HG02970 (cell line): ENCODE data around the gene FRS2.
"Not testable (repeated sequence)": the region's sequence is repeated elsewhere in the genome, so short reads cannot be mapped to it uniquely, and the experiment has no call there.

Experiments used
- ATAC-seq: cut with Tn5 transposase; IDR thresholded peaks from one replicate; pipeline ENCODE4 v1.9.1; 2021; ENCODE audit warnings: mild to moderate bottlenecking, moderate library complexity, moderate number of reproducible peaks; ENCODE audit not compliant: unreplicated experiment, low FRiP score

FRS2 gene, protein sequence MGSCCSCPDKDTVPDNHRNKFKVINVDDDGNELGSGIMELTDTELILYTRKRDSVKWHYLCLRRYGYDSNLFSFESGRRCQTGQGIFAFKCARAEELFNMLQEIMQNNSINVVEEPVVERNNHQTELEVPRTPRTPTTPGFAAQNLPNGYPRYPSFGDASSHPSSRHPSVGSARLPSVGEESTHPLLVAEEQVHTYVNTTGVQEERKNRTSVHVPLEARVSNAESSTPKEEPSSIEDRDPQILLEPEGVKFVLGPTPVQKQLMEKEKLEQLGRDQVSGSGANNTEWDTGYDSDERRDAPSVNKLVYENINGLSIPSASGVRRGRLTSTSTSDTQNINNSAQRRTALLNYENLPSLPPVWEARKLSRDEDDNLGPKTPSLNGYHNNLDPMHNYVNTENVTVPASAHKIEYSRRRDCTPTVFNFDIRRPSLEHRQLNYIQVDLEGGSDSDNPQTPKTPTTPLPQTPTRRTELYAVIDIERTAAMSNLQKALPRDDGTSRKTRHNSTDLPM

DNA sequence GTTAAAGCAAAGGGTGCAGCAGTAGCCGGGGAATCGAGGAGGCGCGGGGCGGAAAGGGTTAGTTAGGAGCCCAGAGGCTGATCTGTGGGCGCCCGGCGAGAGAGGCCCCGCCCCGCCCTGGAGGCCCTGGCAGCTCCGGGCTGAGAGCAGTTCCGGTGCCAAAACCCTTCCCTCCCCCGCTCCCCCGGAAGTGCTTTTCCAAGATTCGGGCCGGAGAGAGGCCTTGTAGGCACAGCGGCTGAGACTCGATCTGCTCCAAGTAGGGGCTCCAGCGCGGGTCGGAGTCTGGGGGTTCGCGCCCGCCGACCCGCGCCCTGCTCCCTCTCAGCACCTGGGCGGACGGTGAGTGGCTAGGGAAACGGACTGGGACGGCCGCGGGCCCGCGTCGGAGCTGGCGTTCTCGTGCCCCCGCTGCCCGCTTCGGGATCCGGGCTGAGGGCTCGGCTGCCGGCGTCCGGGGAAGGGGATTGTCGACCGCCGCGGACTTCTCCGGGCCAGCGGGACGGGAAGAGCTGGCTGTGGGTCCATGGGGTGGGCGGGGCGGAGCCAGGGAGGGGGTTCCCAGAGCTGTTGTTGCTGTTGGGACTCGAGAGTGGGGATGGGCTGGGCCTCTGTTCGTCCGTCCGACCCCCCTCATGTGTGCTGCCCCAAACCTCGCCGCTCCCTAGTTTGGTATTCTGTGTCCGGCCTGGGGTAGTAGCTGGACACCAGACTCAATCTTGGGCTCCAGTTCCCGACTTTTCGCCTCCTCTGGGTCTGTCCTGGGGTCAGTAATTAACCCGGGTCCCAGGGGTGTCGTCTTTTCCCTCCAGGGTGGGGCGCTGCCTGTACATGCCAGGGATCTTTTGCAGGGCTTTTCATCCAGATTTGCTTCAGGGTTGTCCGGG, at the start of gene FRS2:
FRS2 (plus strand) TSS at position 200 of the 887 bp plus-strand sequence. CDS start 98,643 bp downstream, outside the sequence.
- ATAC-seq, result peak; percentile 91

DNA sequence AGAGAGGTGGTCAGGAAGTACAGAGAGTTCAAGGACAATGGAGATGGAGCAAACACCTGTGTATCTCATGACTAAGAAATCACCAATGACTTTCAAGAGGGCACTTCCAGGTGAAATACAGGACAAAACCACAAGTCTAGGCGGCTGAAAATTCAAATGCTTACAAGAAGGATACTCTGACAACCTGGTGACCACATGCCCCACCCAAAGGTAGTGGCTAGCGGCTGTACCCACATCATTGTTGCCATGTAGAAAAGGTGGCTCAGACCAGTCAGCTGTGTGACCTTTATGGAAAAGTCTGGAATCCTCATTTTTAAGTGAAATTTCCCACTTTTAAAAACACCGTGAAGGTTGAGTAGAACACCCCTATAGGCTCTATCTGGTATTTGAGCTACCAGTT, 48.6 kb upstream of the FRS2 start:
- ATAC-seq, result no peak

- no peak for ATAC-seq
Measured at GRCh38 chr12:69423037-69423905, 46.9 kb upstream of the FRS2 start.

DNA sequence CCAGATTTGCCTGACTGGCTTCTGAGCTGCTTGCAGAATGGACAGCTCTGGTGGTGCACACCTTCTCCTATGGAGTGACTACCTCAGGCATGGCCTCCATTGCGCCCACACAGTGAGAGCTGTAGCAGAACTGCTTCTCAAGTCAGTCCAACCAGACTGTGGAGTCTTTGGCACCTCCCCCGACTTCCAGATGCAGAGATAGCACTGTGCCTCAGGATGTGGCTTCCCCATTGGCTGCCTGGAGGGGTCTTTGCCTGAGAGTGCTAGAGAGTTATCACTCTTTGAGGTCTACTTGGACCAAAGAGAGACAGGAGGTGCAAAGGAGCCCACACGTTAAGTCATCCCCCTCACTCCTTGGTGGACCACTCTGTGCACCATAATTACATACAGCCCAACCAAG, 44.8 kb upstream of the FRS2 start:
- ATAC-seq, result no peak

GRCh38 chr12:69428351-69429073, 41.7 kb upstream of the FRS2 start:
- no peak for ATAC-seq

DNA sequence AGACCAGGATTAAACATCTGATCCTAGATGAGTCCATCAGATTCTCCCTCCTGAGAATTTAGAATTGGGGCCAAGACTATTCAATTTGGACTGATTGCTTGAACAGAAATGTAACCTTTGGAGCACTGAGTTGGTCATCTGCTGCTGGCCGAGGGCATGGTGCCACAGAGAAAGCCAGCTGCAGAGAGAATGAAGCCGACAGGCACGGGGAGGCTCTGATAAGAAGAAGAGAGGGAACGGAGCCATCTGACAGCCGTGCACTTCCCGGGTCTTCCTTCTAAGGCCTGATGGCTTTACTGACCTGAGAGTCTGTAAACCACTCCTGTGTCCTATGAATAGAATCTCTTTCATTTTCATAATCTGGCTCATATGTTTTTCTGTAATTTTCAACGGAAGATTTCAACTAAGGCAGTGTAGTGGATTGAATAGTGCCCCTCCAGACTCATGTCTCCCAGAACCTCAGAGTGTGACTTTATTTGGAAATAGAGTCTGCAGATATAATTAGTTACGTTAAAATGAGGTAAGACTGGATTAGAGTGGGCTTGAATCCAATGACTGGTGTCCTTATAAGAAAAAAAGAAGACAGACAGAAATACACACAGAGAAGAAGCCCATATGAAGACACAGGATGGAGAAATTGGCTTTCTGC, 39.1 kb upstream of the FRS2 start:
- no peak for ATAC-seq

GRCh38 chr12:69431591-69432222, 38.5 kb upstream of the FRS2 start:
- no peak for ATAC-seq

DNA sequence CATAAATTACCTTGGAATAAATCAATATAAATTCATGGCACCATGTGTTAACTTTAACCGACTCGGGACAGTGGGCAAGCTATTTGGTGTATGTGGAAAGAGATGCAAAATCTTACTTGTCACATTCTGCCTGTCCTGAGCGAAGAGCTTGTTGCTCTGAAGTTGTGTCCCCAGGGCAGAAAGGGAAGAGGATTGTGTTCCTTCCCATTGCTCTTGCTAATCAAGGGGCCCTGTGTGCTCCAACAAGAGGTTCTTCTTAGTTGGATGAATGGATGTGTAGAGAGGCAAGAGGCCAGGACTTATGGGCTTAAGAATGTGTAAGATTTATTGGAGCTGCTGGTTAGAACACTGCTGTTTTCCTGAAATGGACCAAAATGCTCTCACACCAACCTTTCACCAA, 36.5 kb upstream of the FRS2 start:
- no peak for ATAC-seq

- no peak for ATAC-seq
Measured at GRCh38 chr12:69435644-69436043, 34.5 kb upstream of the FRS2 start.

GRCh38 chr12:69437073-69437472, 33.1 kb upstream of the FRS2 start:
- ATAC-seq, result no peak

- ATAC-seq, result no peak
Measured at GRCh38 chr12:69438539-69438938, 31.6 kb upstream of the FRS2 start.

GRCh38 chr12:69440016-69440415, 30.2 kb upstream of the FRS2 start:
- no peak for ATAC-seq

DNA sequence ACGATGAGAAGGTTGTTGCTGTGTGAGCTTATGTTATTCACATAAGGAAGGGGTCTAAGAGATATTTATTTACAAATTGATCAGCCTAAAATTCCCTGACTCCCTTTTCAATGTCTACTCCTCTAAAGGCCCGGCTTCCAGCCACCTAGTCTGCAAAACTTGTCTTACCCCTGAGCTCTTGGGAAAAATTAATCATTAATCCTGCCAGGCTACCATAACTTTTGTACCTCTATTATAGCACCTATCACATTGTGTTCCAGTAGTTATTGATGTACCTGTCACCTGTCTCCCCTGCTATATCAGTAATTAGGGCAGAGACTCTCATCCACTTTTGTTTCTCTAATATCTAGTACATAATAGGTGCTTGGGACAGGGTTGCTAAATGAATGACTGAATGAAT, 29.3 kb upstream of the FRS2 start:
- no peak for ATAC-seq

DNA sequence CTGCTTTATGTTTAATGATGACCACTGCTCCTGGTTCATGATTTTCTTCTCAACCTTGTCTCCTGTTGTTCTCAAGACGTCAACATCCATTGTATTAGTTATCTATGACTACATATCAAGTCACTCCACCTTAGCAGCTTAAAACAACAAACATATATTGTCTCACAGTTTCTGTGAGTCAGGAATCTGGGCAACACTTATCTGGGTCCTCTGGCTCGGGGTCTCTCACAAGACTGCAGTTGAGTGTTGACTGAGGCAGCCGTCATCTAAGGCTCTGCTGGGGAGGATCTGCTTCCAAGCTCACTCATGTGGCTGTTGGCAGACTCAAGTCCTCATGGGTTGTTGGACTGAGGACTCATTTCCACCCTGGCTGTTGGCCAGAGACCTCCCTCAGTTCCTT, 27.3 kb upstream of the FRS2 start:
- ATAC-seq, result no peak

GRCh38 chr12:69443916-69444315, 26.3 kb upstream of the FRS2 start:
- no peak for ATAC-seq

DNA sequence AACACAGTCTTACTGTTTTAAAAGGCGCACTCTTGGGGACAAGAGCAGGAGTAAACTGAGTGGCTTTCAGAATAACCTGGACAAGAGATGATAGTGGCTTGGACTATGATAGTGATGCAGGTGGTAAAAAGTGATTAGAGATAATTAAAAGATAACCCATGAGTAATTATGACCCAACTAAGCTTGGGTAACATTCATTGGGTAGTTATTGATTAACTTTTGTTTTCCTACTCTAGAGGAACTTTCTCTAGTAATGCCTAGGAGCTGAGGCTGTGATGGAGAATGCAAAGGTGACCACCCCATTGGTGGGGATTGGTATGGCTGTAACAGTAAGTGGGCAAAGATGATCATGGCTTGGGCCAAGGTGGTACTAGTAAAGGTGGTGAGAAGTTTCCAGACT, 22.3 kb upstream of the FRS2 start:
- ATAC-seq, result no peak

- not testable (repeated sequence) for ATAC-seq
Measured at GRCh38 chr12:69452598-69453132, 17.5 kb upstream of the FRS2 start.

DNA sequence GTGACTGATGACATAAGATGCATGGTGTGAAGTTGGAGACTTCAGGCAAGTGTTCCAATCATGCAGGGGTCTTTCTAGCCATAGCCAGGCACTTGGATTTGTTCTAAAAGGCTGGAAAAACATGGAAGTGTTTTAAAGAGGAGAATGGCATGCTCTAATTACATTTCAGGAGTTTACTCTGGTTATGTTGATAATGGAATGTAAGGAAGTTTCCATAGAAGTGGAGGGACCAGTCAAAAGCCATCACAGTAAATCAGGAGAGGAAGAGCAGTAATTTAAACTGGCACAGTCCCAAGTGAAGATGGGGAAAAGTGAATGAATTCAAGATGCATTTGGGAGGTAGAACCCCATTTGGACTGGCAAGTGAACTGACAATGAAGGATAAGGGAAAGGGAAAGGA, 13.9 kb upstream of the FRS2 start:
- ATAC-seq, result no peak

- ATAC-seq, result no peak
Measured at GRCh38 chr12:69457433-69457832, 12.8 kb upstream of the FRS2 start.
